Measurements from ENCODE around the gene POLRMT. TPM values are rescaled to one million over a fixed set of nuclear protein-coding genes. Genes with fewer than 3 reads are reported as not detected.
"Not testable (repeated sequence)": the region's sequence is repeated elsewhere in the genome, so short reads cannot be mapped to it uniquely, and the experiment has no call there.

Gene POLRMT
- total RNA-seq, 1 donor from 2014 or later, result 71.1 TPM

- H3K27me3 Mint-ChIP-seq (ENCODE audit: low read depth), result no peaks in the 10 kb centered on the region
- peaks cover 6% of the 10 kb centered on the region for H3K4me1 Mint-ChIP-seq
- no peaks in the 10 kb centered on the region for H3K9me3 Mint-ChIP-seq
- no peaks in the 10 kb centered on the region for H3K36me3 Mint-ChIP-seq (ENCODE audit: low read depth)
- no peak overlapping the region for H3K4me3 Mint-ChIP-seq
- no peak overlapping the region for H3K27ac Mint-ChIP-seq (ENCODE audit: unreplicated experiment)
- no peak for TF ChIP-seq CTCF (conservative IDR thresholded peaks at IDR 0.05)
- DNase-seq (ENCODE audit: low read depth, low spot score), result no peak
Observed at GRCh38 chr19:609004-609346, 24.4 kb downstream of the POLRMT start.

- Mint-ChIP-seq H3K36me3 (ENCODE audit: low read depth) (no peaks in the 10 kb centered on the region), H3K27me3 (ENCODE audit: low read depth) (no peaks in the 10 kb centered on the region), H3K4me1 (peaks cover 6% of the 10 kb centered on the region), H3K4me3 (no peak overlapping the region), H3K9me3 (no peaks in the 10 kb centered on the region), H3K27ac (ENCODE audit: unreplicated experiment) (no peak overlapping the region)
- no peak for DNase-seq (ENCODE audit: low read depth, low spot score)
- TF ChIP-seq CTCF (conservative IDR thresholded peaks at IDR 0.05), result no peak
Observed at GRCh38 chr19:608155-609003, 25.0 kb downstream of the POLRMT start.

DNA sequence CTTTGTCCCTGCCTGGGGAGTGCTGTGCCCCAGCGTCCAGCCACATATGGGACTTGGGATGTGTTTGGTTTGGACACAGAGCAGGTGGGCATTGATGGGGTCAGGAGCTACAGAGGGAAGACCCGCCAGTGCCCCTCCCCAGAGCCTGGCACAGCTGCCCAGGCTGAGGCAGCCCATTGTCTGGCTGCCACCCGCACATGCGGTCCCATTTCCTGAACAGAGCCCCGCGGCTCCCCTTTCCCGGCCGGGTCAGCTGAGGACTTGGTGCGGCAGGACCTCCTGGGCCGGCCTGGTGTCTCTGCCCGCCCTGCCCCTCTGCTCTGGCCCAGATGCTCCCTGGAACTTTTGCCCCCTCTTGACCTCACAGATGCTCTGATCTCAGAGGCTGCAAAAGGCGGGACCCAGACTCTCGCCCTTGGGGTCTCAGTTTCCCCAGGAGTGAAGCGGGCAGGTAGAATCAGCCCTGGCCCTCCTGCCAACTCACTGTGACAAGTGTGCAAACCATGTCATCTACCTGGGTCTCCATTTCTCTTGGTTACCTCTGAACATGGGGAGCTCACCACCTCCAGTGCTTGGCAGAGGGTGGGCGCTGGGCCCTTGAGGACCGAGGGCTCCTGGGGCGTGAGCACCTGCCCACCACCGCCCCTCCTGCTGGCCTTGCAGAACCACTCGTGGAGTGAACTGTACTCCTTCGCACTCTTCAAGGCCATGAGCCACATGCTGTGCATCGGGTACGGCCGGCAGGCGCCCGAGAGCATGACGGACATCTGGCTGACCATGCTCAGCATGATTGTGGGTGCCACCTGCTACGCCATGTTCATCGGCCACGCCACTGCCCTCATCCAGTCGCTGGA lies 25.8 kb downstream of the POLRMT start:
- TF ChIP-seq CTCF (conservative IDR thresholded peaks at IDR 0.05), result no peak
- Mint-ChIP-seq H3K9me3 (no peaks in the 10 kb centered on the region), H3K36me3 (ENCODE audit: low read depth) (no peaks in the 10 kb centered on the region), H3K4me3 (no peak overlapping the region), H3K27ac (ENCODE audit: unreplicated experiment) (no peak overlapping the region), H3K27me3 (ENCODE audit: low read depth) (no peaks in the 10 kb centered on the region), H3K4me1 (peaks cover 6% of the 10 kb centered on the region)
- DNase-seq (ENCODE audit: low read depth, low spot score), result no peak

DNA sequence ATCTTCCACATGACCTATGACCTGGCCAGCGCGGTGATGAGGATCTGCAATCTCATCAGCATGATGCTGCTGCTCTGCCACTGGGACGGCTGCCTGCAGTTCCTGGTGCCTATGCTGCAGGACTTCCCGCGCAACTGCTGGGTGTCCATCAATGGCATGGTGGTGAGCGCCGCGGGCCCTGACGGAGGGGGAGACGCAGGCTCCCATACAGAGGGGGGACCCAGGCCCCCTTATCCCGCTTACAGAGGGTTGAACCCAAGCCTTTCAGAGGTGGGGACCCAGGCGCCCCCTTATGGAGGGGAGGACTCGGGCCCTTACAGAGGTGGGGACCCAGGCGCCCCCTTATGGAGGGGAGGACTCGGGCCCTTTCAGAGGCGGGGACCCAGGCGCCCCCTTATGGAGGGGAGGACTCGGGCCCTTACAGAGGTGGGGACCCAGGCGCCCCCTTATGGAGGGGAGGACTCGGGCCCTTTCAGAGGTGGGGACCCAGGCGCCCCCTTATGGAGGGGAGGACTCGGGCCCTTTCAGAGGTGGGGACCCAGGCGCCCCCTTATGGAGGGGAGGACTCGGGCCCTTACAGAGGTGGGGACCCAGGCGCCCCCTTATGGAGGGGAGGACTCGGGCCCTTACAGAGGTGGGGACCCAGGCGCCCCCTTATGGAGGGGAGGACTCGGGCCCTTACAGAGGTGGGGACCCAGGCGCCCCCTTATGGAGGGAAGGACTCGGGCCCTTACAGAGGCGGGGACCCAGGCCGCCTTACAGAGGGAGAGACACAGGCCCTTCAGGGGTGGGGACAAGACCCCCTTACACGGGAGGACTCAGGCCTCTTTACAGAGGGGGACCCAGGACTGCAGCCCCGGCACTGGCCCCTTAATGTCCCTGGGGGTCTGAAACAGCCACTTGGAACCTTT lies 28.0 kb downstream of the POLRMT start:
- not testable (repeated sequence) for H3K36me3 Mint-ChIP-seq (ENCODE audit: low read depth); DNase-seq (ENCODE audit: low read depth, low spot score); H3K27ac Mint-ChIP-seq (ENCODE audit: unreplicated experiment); H3K27me3 Mint-ChIP-seq (ENCODE audit: low read depth); H3K9me3 Mint-ChIP-seq; H3K4me3 Mint-ChIP-seq; H3K4me1 Mint-ChIP-seq

DNA sequence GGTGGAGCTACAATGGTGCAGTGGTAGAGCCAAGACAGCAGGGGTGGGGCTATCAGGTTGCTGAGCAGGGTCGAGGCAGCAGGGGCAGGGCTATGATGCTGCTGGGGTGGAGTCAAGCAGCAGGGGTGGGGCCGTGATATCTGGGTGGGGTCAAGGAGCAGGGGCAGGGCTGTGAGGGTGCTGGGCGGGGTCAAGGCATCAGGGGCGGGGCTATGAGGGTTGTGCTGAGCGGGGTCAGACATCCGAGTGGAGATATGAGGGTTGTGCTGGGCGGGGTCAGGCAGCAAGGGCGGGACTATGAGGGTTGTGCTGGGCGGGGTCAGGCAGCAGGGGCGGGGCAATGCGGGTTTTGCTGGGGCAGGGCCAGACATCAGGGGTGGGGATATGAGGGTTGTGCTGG lies 29.0 kb downstream of the POLRMT start:
- Mint-ChIP-seq H3K27ac (ENCODE audit: unreplicated experiment) (no peak overlapping the region), H3K4me1 (no peaks in the 10 kb centered on the region), H3K4me3 (no peak overlapping the region), H3K36me3 (ENCODE audit: low read depth) (no peaks in the 10 kb centered on the region), H3K27me3 (ENCODE audit: low read depth) (no peaks in the 10 kb centered on the region), H3K9me3 (no peaks in the 10 kb centered on the region)
- DNase-seq (ENCODE audit: low read depth, low spot score), result no peak
- TF ChIP-seq CTCF (conservative IDR thresholded peaks at IDR 0.05), result no peak

- not testable (repeated sequence) for H3K27me3 Mint-ChIP-seq (ENCODE audit: low read depth); H3K9me3 Mint-ChIP-seq; DNase-seq (ENCODE audit: low read depth, low spot score); H3K36me3 Mint-ChIP-seq (ENCODE audit: low read depth); H3K4me3 Mint-ChIP-seq; H3K27ac Mint-ChIP-seq (ENCODE audit: unreplicated experiment); H3K4me1 Mint-ChIP-seq
Observed at GRCh38 chr19:603779-604178, 29.6 kb downstream of the POLRMT start.

DNA sequence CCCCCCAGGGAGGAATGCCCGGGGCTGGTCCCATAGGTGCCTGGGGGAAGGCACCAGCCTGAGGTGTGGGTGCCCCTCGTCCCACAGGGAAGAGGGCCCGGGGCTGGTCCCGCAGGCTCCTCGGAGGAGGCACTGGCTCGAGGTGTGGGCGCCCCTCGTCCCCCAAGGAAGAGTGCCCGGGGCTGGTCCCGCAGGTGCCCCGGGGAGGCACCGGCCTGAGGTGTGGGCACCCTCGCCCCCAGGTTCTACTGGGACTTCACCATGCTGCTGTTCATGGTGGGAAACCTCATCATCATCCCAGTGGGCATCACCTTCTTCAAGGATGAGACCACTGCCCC lies 30.1 kb downstream of the POLRMT start:
- not testable (repeated sequence) for DNase-seq (ENCODE audit: low read depth, low spot score); H3K9me3 Mint-ChIP-seq; H3K4me3 Mint-ChIP-seq; H3K4me1 Mint-ChIP-seq; H3K36me3 Mint-ChIP-seq (ENCODE audit: low read depth); H3K27ac Mint-ChIP-seq (ENCODE audit: unreplicated experiment); H3K27me3 Mint-ChIP-seq (ENCODE audit: low read depth)
